Astrocyte (in vitro differentiated cells and primary cell): ENCODE results near the gene TUFT1. TPM values are rescaled to one million over a fixed set of nuclear protein-coding genes. Genes with fewer than 3 reads are reported as not detected.

Experiments used
- DNase-seq: peaks from one replicate; pipeline ENCODE4 v3.0.0-alpha.2; 2010; ENCODE audit warnings: low read depth
- FAIRE-seq: peaks from 2 replicates; lab custom pipeline; 2011; peaks lifted over from hg19 to GRCh38; lab: Jason Lieb, UNC
- H2AFZ ChIP-seq: 2 replicates; pipeline ENCODE4 v1.6.0; 2012; ENCODE audit warnings: low read depth, low read length, inconsistent platforms
- H3K27ac ChIP-seq: 2 replicates; pipeline ENCODE4 v1.5.1; 2011; ENCODE audit warnings: low read depth, low read length, inconsistent platforms
- H3K27me3 ChIP-seq: 2 replicates; pipeline ENCODE4 v1.6.0; 2011; ENCODE audit warnings: low read length, inconsistent platforms; ENCODE audit not compliant: insufficient read depth
- H3K36me3 ChIP-seq: 2 replicates; pipeline ENCODE4 v1.5.1; 2011; ENCODE audit warnings: low read length, inconsistent platforms; ENCODE audit not compliant: insufficient read depth
- H3K4me1 ChIP-seq: 2 replicates; pipeline ENCODE4 v1.5.1; 2011; ENCODE audit warnings: low read length, inconsistent platforms; ENCODE audit not compliant: insufficient read depth
- H3K4me2 ChIP-seq: 2 replicates; pipeline ENCODE4 v1.6.0; 2012; ENCODE audit warnings: low read length, inconsistent platforms
- H3K4me3 ChIP-seq: 2 replicates; pipeline ENCODE4 v1.5.1; 2011; ENCODE audit warnings: low read depth, mild to moderate bottlenecking, low read length, inconsistent platforms; ENCODE audit not compliant: insufficient read depth
- H3K79me2 ChIP-seq: 2 replicates; pipeline ENCODE4 v1.6.0; 2012; ENCODE audit warnings: mild to moderate bottlenecking, low read length, inconsistent platforms; ENCODE audit not compliant: insufficient read depth
- H3K9ac ChIP-seq: 2 replicates; pipeline ENCODE4 v1.6.0; 2012; ENCODE audit warnings: mild to moderate bottlenecking, low read length, inconsistent platforms
- H3K9me3 ChIP-seq: 2 replicates; pipeline ENCODE4 v1.5.1; 2012; ENCODE audit warnings: low read depth, mild to moderate bottlenecking, low read length, inconsistent platforms; ENCODE audit not compliant: insufficient read depth
- H4K20me1 ChIP-seq: 2 replicates; pipeline ENCODE4 v1.6.0; 2012; ENCODE audit warnings: low read length, inconsistent platforms; ENCODE audit not compliant: insufficient read depth
- H3K27ac Mint-ChIP-seq: one replicate; pipeline ENCODE4 v1.8.0; 2021; ENCODE audit warnings: mild to moderate bottlenecking, mixed read lengths; ENCODE audit not compliant: unreplicated experiment
- H3K27me3 Mint-ChIP-seq: one replicate; pipeline ENCODE4 v1.8.0; 2021; ENCODE audit warnings: low read depth, mixed read lengths; ENCODE audit not compliant: unreplicated experiment
- H3K36me3 Mint-ChIP-seq: one replicate; pipeline ENCODE4 v1.8.0; 2021; ENCODE audit warnings: low read depth, mixed read lengths; ENCODE audit not compliant: unreplicated experiment
- H3K4me1 Mint-ChIP-seq: one replicate; pipeline ENCODE4 v1.8.0; 2021; ENCODE audit warnings: low read depth, mixed read lengths; ENCODE audit not compliant: unreplicated experiment
- H3K4me3 Mint-ChIP-seq: one replicate; pipeline ENCODE4 v1.8.0; 2021; ENCODE audit warnings: mild to moderate bottlenecking, moderate library complexity, mixed read lengths; ENCODE audit not compliant: unreplicated experiment
- H3K9me3 Mint-ChIP-seq: one replicate; pipeline ENCODE4 v1.8.0; 2021; ENCODE audit warnings: mild to moderate bottlenecking, mixed read lengths; ENCODE audit not compliant: unreplicated experiment
- CTCF ChIP-seq: IDR thresholded peaks from 2 replicates; pipeline ENCODE4 v1.5.1; 2011; ENCODE audit warnings: low read depth, mild to moderate bottlenecking, inconsistent platforms, low read length, moderate library complexity; ENCODE audit not compliant: insufficient read depth
- EZH2 ChIP-seq: IDR thresholded peaks from 2 replicates; pipeline ENCODE4 v1.6.1; 2012; ENCODE audit warnings: mild to moderate bottlenecking, low read length, inconsistent platforms; ENCODE audit not compliant: insufficient read depth
- total RNA-seq: library from RNA; stranded (reverse); gene quantifications from 2 replicates; pipeline ENCODE4 v1.2.1, GENCODE V29; 2021

Gene TUFT1
- total RNA-seq, 1 donor from 2014 or later = 90.6 TPM

GRCh38 chr1:151510614-151510956 lies 29.5 kb upstream of the TUFT1 start:
- H2AFZ ChIP-seq = peak overlapping the region; percentile 61
- no peaks in the 10 kb centered on the region for H4K20me1 ChIP-seq
- no peak overlapping the region for H3K27ac ChIP-seq
- H3K79me2 ChIP-seq = no peaks in the 10 kb centered on the region
- H3K4me3 ChIP-seq = peak overlapping the region; percentile 58
- peaks cover 24% of the 10 kb centered on the region for H3K4me1 Mint-ChIP-seq
- H3K27me3 ChIP-seq = peaks cover 12% of the 10 kb centered on the region
- H3K4me1 ChIP-seq = peaks cover 17% of the 10 kb centered on the region
- H3K4me2 ChIP-seq = peak overlapping the region; percentile 95
- no peak for DNase-seq
- peak overlapping the region; percentile 40 for H3K9ac ChIP-seq
- H3K36me3 ChIP-seq = no peaks in the 10 kb centered on the region
- peaks cover 2% of the 10 kb centered on the region for H3K9me3 Mint-ChIP-seq
- no peaks in the 10 kb centered on the region for H3K36me3 Mint-ChIP-seq
- no peak for FAIRE-seq
- peak overlapping the region; percentile 86 for H3K4me3 Mint-ChIP-seq
- TF ChIP-seq EZH2 = no peak
- TF ChIP-seq CTCF = no peak
- peaks cover 12% of the 10 kb centered on the region for H3K27me3 Mint-ChIP-seq
- peak overlapping the region; percentile 60 for H3K27ac Mint-ChIP-seq
- H3K9me3 ChIP-seq = no peaks in the 10 kb centered on the region

GRCh38 chr1:151510957-151511635 lies 29.0 kb upstream of the TUFT1 start, which contains the start of gene CGN:
CGN (plus strand) TSS chr1:151511387; CDS start chr1:151518520, 7,133 bp downstream.
- Histone ChIP-seq H2AFZ (peak within 1 kb of the TSS; percentile 61), H3K79me2 (no peaks in the 10 kb centered on the region), H3K4me2 (peak within 1 kb of the TSS; percentile 95), H3K4me1 (peaks cover 19% of the 10 kb centered on the region), H3K27ac (no peak within 1 kb of the TSS), H4K20me1 (no peaks in the 10 kb centered on the region), H3K4me3 (peak within 1 kb of the TSS; percentile 58), H3K9ac (peak within 1 kb of the TSS; percentile 60), H3K27me3 (peaks cover 9% of the 10 kb centered on the region), H3K36me3 (no peaks in the 10 kb centered on the region), H3K9me3 (no peaks in the 10 kb centered on the region)
- FAIRE-seq (no peak), DNase-seq (peak; percentile 59)
- H3K9me3 Mint-ChIP-seq = peaks cover 2% of the 10 kb centered on the region
- TF ChIP-seq EZH2 (peak; percentile 39), CTCF (no peak)
- H3K4me1 Mint-ChIP-seq = peaks cover 25% of the 10 kb centered on the region
- H3K36me3 Mint-ChIP-seq = no peaks in the 10 kb centered on the region
- peak within 1 kb of the TSS; percentile 86 for H3K4me3 Mint-ChIP-seq
- H3K27ac Mint-ChIP-seq = peak within 1 kb of the TSS; percentile 60
- H3K27me3 Mint-ChIP-seq = peaks cover 9% of the 10 kb centered on the region

- Mint-ChIP-seq H3K4me3 (peak overlapping the region; percentile 81), H3K27me3 (peaks cover 6% of the 10 kb centered on the region), H3K36me3 (no peaks in the 10 kb centered on the region), H3K27ac (no peak overlapping the region), H3K4me1 (peaks cover 26% of the 10 kb centered on the region), H3K9me3 (peaks cover 2% of the 10 kb centered on the region)
- H3K79me2 ChIP-seq = no peaks in the 10 kb centered on the region
- H3K9me3 ChIP-seq = no peaks in the 10 kb centered on the region
- H4K20me1 ChIP-seq = no peaks in the 10 kb centered on the region
- H3K4me1 ChIP-seq = peaks cover 19% of the 10 kb centered on the region
- H3K4me2 ChIP-seq = peak overlapping the region; percentile 95
- no peak for DNase-seq
- peak overlapping the region; percentile 60 for H3K9ac ChIP-seq
- peaks cover 9% of the 10 kb centered on the region for H3K27me3 ChIP-seq
- H3K27ac ChIP-seq = no peak overlapping the region
- no peak for TF ChIP-seq EZH2
- no peak for TF ChIP-seq CTCF
- peak overlapping the region; percentile 61 for H2AFZ ChIP-seq
- peak overlapping the region; percentile 58 for H3K4me3 ChIP-seq
- H3K36me3 ChIP-seq = no peaks in the 10 kb centered on the region
- no peak for FAIRE-seq
Measured at GRCh38 chr1:151511636-151512215, 28.4 kb upstream of the TUFT1 start.
